HG02852 (cell line): ENCODE results near the gene SEMA4F.
"Not testable (repeated sequence)": the region's sequence is repeated elsewhere in the genome, so short reads cannot be mapped to it uniquely, and the experiment has no call there.

Experiments
- ATAC-seq: cut with Tn5 transposase; IDR thresholded peaks from one replicate; pipeline ENCODE4 v1.9.1; 2021; ENCODE audit warnings: mild to moderate bottlenecking, moderate library complexity; ENCODE audit not compliant: unreplicated experiment

The SEMA4F gene, protein sequence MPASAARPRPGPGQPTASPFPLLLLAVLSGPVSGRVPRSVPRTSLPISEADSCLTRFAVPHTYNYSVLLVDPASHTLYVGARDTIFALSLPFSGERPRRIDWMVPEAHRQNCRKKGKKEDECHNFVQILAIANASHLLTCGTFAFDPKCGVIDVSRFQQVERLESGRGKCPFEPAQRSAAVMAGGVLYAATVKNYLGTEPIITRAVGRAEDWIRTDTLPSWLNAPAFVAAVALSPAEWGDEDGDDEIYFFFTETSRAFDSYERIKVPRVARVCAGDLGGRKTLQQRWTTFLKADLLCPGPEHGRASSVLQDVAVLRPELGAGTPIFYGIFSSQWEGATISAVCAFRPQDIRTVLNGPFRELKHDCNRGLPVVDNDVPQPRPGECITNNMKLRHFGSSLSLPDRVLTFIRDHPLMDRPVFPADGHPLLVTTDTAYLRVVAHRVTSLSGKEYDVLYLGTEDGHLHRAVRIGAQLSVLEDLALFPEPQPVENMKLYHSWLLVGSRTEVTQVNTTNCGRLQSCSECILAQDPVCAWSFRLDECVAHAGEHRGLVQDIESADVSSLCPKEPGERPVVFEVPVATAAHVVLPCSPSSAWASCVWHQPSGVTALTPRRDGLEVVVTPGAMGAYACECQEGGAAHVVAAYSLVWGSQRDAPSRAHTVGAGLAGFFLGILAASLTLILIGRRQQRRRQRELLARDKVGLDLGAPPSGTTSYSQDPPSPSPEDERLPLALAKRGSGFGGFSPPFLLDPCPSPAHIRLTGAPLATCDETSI

DNA sequence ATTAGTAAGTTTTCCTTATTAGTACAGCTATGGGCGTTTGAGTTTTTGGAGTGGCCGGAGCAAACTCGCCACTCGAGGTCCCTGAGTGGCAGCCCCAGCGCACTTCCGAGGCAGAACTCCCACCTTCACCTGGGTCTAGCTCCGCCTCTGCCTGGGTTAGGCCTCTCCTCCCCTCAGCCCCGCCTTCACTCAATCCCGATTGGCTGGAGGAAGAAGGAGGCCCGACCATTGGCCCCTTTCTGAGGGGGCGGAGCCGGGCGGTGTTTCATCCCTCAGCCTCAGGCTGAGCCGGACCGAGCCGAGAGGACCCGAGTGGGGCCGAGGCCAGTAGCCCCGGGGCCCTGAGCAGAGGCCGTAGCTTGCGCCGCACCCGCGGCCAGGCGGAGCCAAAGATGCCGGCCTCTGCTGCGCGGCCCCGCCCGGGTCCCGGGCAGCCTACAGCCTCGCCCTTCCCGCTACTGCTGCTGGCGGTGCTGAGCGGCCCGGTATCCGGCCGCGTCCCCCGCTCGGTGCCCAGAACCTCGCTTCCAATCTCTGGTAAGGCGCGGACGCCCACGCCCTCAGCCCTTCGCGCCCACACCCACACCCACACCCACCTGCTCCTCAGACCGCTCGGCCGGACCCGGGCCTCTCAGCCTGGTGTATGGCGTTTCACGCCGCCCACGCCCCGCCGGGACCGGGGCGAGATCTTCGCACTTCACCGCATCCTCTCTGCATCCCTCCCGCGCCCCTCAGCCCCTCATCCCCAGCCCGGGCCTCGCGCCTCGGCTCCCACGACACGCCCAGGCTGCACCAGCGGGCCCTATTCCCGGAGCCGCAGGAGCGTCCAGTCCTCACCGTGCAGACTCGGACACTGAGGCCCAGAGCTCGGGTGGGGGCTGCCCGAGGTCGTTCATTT lies at the start of gene SEMA4F:
Gene SEMA4F (plus strand): TSS at position 263 of the 898 bp plus-strand sequence. CDS start 130 bp downstream, at position 393.
- peak; percentile 100 for ATAC-seq

DNA sequence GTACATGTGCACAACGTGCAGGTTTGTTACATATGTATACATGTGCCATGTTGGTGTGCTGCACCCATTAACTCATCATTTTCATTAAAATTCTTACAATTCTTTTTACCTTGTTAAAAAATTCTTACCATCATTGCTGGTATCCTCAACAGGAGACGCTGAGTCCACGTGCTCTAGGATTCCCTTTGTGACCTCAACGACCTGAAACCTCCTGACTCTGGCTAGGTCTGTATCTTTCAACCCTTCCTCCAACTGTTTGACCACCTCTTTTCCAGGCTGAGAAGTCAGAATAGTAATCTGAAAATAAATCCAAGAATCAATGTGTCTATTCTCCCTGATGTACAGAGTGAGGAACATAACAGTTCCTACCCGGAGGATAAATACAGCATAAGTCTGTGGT lies 47.1 kb upstream of the SEMA4F start:
- ATAC-seq = no peak

DNA sequence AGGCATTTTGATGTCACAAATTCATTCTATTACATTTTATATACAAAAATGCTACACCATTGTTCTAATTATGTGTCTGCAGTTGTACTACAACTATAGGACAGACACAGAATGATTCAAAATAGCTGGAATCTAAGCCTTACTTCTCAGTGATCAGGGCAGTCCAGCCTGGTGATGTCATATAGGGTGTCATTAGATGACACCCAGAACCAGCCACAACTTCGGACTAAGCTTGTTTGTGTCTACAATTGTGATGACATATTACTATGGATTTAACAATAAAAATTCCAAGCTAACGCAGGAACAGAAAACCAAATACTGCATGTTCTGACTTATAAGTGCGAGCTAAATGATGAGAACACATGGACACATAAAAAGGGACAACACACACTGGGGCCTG lies 36.9 kb upstream of the SEMA4F start:
- no peak for ATAC-seq

DNA sequence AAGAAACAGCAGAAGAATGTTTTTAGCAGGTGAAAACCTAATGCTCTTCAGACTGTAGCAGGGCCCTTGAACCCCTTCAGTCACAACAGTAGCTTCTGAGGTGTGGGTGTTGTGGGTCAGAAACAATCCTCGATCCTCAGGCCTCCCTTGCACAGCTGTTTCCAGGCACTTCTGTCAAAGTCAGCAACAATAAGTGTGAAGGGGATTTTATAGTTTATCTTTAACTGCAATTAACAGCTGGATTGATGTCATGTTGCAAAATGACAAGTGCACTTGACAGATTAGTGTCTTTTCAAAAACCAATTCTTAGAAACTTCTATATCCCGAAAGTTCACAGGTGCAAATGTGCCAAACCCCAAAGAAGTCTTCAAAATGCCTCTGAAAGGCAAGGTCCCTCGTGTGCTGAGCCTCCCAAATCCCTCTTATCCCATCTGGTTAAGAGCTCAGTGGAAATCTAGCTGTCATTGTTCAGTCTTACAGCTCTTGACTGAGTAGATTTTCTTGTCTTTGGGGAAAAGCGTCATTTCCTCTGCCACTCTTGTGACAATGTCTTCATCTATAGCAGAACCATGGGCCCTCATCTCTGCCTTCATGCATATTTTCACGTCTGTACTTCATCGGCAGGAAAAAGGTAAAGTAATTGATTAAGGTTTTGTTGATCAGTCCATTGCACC lies 35.5 kb upstream of the SEMA4F start:
- no peak for ATAC-seq

DNA sequence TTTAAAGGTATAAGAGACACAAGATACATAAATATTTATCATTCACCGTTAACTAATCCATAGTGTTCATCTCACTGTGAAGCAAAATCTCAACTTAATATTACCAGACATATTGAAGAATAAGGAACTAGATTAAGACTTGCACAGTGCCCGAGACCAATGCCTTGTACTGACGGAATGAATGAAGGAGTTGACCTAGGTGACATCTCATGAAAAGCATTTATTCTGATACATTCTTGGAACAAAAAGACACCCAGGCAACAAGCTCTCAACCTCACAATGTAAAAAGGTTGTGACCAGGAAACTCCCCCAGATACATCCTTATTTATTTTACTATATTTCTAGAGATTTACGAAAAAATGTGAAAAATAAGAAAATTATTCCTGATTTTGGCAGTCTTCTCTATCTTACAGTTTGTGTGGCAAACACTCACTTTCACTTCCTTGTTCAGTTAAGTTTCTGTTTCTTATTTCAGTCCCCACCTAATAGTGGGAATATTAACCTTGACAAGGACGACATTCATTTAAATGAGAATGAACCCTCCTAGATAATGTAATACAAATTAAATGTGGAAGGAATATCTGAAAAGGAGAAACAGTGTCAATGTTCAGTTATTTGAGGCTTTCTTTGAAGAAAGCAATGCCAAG lies 34.3 kb upstream of the SEMA4F start:
- ATAC-seq = peak; percentile 50

DNA sequence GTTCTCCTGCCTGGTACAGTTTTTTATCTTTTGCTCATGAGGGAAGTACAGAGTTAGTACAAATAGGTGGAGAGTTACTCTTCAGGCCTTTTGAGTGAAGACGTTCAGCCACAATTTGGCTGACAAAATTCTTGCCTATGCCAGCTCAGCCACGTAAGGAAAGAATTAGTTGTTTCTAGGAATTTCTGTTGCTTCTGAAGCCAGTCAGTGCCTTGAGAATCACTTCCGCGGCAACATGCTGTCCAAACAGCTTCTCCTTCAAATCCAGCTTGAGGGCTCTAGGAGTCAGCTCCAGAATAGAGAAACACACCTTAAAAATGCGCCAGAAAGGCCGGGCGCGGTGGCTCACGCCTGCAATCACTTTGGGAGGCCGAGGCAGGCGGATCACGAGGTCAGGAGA lies 33.4 kb upstream of the SEMA4F start:
- no peak for ATAC-seq

DNA sequence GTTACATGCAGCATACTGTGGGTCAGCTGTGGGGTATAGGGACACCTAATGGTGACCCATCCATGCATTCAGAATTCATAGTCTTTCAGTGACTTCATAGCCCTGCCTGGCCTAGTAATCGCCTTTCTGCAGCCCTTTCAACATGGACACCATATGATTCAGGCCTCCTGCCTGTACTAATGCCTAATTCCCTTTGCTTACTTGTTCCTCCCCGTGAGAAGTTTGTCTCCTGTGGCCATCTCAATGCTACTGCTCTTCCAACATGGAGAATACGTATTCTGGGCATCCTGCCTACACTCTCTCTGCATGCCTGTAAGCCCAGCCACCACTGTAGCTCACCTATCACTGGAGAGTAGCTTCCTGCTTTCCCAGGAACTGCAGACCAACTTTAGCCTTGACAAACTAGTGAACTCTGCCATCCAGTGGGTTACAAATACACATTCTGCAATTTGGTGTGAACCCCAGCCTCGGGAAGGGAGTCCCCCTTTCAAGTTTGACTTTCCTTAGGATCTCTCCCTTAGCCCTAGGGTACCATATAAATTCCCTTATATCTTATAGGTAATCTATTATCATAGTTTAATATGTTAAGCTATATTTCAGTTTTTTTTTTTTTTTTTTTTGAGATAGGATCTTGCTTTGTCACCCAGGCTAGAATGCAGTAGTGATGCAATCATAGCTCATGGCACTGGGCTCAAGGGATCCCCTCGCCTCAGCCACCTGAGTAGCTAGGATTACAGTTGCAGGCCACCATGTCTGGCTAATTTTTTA lies 28.2 kb upstream of the SEMA4F start:
- ATAC-seq = no peak

DNA sequence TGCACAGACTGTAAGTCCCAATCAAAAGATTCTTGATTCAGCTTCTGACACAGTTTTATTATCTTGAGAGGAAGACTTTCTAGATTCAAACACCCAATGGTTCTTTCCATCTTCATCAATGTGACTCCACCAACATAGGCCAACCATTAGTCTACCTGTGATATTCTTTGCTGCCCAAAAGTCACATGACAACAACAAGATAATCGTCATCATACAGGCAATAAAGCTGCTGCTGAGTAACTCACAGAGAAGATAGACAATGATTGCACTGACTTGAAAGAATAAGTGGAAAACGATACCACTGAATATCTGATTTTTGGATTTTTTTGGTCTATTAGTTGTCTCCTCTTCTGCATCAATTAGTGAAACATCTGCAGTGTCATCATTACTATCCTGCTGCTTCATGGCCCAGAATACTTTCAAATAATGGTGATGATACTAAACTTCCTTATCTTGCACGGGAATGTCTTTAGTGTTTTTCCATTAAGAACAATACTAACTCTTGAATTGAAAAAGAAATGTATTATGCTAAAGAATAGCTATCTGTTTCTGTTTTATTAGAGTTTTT lies 25.4 kb upstream of the SEMA4F start:
- ATAC-seq = no peak

DNA sequence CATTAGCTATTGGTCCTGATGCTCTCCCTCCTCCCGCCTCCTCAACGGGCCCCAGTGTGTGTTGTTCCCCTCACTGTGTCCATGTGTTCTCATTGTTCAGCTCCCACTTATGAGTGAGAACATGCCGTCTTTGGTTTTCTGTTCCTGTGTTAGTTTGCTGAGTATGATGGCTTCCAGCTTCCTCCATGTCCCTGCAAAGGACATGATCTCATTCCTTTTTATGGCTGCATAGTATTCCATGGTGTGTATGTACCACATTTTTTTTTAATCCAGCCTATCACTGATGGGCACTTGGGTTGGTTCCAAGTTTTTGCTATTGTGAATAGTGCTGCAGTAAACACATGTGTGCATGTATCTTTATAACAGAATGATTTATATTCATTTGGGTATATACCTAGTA lies 23.6 kb upstream of the SEMA4F start:
- not testable (repeated sequence) for ATAC-seq

DNA sequence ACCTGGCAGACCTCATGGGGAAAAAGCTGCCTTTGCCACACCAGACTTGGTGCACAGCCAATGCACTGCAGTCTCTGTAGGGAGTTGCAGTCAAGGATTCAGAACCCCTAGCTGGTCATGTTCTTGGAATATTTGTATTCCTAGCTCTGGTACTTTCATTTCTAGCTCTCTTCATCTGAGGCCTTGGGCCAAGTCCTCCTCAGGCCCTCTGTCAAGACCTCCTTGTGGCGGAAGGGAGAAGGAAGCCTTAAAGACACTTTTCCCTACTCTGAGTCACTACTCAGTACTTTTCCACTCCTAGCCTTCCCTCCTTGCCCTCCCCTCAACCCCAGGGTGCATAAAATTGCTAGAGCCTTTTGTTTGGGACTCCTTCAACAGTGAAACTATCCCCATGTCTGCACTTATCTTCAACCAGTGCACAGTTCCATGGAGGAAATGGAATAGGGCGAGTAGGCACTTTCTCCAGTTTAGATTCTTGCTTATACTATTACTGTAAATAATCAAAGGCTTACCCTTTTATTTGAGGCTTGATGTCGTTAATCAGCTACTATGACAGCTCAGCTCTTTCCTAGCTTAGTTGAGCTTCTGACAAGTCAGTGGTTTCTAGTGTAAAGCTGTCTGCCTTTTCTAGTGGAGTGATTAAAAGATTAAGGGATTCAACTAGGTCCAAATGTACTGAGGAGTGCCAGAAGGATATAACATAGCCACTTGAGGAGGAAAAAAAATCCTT lies 21.7 kb upstream of the SEMA4F start:
- no peak for ATAC-seq

DNA sequence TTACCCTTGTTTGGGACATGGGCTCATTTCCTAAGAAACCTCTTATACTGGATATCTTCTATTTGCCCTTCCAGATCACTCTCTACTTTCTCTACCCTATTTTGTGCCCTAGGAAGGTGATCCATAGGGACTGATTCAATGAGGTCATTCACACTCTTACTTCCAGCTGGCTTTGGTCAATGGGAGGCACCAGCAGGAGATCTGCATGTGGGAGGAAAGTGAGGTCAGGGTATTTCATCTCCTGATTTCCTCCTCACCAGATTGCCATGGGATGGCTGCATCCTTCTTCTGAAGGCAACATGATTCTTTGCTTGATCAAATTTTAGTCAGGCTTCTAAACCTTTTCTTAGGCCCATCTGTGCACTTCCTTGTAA lies 21.1 kb upstream of the SEMA4F start:
- no peak for ATAC-seq

DNA sequence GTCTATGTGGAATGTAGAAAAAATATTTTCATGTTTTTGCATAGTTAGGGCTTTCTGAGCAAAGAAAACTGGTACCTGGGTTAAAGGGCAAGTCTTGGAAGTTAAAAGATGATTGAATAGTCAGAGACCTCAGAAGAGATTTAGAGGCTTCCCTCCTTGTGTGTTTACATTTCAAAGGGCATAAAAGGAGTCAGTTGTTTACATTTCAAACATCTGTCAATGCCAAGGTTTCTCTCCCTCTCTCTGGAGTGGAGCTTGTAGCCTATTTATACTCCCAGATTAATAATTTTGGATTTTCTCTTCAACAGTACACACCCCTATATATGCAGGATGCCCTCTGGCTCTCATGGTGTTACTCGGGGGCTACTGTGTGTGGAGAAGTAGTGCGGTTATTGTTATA lies 14.5 kb upstream of the SEMA4F start:
- no peak for ATAC-seq

DNA sequence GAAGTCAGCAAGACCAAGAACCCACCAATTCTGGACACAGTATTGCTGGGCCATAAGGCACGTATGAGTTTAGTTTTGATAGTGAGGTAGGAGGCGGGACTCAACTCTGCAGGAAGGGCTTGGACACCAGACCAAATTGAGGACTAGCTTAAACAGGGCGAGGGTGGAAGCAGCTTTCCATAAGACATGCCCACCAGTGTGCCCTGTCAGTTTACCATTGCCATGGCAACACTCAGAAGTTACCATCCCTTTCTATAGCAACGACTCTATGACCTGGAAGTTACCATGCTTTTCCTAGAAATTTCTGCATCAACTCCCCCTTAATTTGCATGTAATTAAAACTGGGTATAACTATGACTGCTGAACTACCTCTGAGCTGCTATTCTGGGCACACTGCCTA lies 8.7 kb upstream of the SEMA4F start:
- ATAC-seq = no peak

DNA sequence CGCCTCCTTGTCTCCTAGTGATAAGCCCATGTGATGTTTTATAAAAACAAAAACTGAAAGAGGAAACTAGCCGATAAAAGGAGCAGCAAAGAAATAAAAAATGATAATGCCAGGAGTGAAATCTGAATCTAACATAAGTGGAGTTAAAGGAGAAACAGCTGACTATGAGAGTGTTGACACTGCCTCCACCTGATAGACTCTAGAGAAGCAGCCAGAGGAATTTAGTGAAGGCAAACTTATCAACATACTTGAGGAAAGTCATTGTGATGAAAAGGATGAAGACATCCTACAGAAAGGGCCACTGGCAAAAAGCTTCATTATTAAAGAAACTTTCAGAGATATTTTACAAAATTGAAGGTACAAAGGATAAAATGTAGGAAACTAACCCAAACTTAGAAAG lies 7.8 kb upstream of the SEMA4F start:
- ATAC-seq = no peak

DNA sequence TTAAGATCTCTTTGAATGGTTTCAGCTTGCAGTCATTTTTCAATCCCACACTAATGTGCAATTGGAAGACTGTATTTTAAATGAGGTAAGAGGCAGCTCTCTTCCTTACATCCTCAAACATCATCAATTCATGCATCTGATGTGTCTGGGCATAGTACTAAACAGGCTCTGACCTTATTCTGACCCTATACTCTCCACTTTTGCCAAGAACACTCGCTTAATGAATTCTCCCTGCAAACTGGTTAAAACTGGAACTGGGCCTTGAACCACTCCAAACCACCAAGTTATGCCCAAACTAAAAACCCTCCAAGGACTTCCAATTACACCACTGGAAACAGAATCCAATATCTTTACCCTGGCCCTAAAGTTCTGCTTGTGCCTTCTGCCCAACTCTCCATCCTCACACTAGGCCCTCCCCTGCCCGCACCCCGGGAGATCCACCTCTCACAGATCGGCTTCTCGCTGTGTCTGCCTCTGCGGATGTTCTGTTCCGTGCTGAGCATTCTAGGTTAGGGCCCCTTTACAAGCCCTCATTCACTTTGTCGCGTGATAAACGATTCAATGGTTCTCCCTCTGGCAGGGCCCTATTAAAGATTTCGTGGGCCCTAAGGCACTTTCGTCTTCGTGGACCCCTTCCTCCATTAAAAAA lies 7.1 kb upstream of the SEMA4F start:
- ATAC-seq = no peak

DNA sequence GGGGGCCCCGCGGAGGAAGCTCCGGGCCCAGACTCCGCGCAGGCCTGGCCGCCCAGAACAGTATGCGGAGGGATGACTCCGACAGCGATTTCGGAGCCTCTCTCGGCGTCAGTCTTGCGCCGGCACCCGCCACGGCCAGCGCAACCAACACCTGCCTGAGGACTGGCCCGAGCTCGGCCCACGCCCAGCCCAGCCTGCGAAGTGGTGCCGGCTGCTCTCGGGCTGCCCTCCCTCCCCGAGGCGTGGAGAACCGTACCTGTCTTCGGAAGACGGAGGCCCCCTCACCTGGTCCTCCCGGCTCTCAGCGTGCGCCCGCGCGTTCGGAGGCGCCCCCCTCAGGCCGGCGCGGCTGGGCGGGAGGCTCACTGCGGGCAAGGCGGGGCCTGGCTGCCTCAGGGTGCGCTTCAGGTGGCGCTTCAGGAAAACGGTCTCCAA lies 6.0 kb upstream of the SEMA4F start, which contains the start of gene M1AP:
Gene M1AP (minus strand): TSS at position 322 of the 435 bp plus-strand sequence. CDS start 8,055 bp downstream, outside the sequence.
- no peak for ATAC-seq

DNA sequence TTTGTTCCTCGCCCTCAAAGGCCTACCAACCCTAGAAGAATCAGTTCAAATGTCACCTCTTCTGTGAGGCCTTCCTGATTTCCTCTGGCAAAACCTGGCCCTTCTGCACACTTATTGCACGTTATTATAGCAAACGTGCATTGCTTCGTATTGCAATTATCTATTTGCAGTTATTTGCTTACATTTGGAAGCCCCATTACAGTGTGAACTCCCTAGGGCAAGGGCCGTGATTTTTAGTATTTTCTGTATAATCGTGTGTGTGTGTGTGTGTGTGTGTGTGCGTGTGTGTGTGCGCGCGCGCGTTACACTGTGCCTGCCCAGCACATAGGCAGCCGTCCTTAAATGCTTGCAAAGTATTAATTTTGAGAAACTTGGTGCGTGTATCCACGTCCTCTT lies 460 bp upstream of the SEMA4F start:
- peak; percentile 25 for ATAC-seq

DNA sequence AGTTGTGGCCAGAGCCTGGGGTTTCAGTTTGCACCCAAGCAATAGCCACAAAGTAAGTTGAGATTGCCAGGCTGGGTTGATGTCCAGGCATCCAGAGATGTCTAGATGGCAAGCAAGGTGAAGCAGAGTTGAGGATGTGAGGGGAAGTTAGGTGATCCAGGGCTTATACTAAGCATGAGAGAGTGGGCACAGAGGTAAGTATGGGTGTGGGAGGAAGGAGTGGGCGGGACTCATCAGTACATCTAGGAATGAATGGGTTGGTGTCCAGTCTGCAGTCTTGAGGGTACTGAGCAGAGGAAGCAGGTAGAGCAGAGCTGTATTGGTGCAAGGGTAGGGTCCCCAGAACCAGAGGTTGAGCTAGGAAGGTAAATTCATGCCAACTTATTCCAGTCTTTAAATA lies 1.5 kb downstream of the SEMA4F start:
- ATAC-seq = no peak
